ENCODE results near the gene ATP11A. TPM values are rescaled to one million over a fixed set of nuclear protein-coding genes. Genes with fewer than 3 reads are reported as not detected.
"Not testable (repeated sequence)": the region's sequence is repeated elsewhere in the genome, so short reads cannot be mapped to it uniquely, and the experiment has no call there.

Gene ATP11A
- total RNA-seq, 2 donors from 2014 or later = 15.8 to 19.6 TPM

- Histone ChIP-seq H3K9ac (ENCODE audit: low read depth in 2 of 2, low read length in 2 of 2) (no peak overlapping the region), H3K36me3 (no peaks in the 10 kb centered on the region), H3K27ac (no peak overlapping the region), H3K4me3 (no peak overlapping the region), H3K9me3 (no peaks in the 10 kb centered on the region), H3K4me1 (no peaks in the 10 kb centered on the region), H3K27me3 (no peaks in the 10 kb centered on the region)
- no peak for TF ChIP-seq CTCF (IDR thresholded peaks at IDR 0.05)
- DNase-seq = no peak
- intact Hi-C loops (cut with DNase I) = no loop called here
Observed at GRCh38 chr13:112839356-112840105, 149.7 kb downstream of the ATP11A start.

- no peak overlapping the region for H3K9ac ChIP-seq (ENCODE audit: low read depth in 2 of 2, low read length in 2 of 2)
- DNase-seq = no peak
- no peak overlapping the region for H3K27ac ChIP-seq
- H3K36me3 ChIP-seq = no peaks in the 10 kb centered on the region
- H3K4me3 ChIP-seq = no peak overlapping the region
- no peaks in the 10 kb centered on the region for H3K9me3 ChIP-seq
- no peak for TF ChIP-seq CTCF (IDR thresholded peaks at IDR 0.05)
- no peaks in the 10 kb centered on the region for H3K27me3 ChIP-seq
- intact Hi-C loops (cut with DNase I) = no loop called here
- H3K4me1 ChIP-seq = no peaks in the 10 kb centered on the region
Observed at GRCh38 chr13:112840472-112841302, 150.8 kb downstream of the ATP11A start.

- H3K9ac ChIP-seq (ENCODE audit: low read depth in 2 of 2, low read length in 2 of 2); H3K9me3 ChIP-seq; H3K4me3 ChIP-seq; H3K27ac ChIP-seq; H3K27me3 ChIP-seq; H3K4me1 ChIP-seq; intact Hi-C loops (cut with DNase I); DNase-seq; H3K36me3 ChIP-seq: not testable (repeated sequence)
Observed at GRCh38 chr13:112841303-112842015, 151.6 kb downstream of the ATP11A start.

- Histone ChIP-seq H3K9me3 (no peaks in the 10 kb centered on the region), H3K27me3 (no peaks in the 10 kb centered on the region), H3K36me3 (no peaks in the 10 kb centered on the region), H3K27ac (no peak overlapping the region), H3K9ac (ENCODE audit: low read depth in 2 of 2, low read length in 2 of 2) (no peak overlapping the region), H3K4me3 (no peak overlapping the region), H3K4me1 (no peaks in the 10 kb centered on the region)
- intact Hi-C loops (cut with DNase I) = no loop called here
- DNase-seq = no peak
- no peak for TF ChIP-seq CTCF (IDR thresholded peaks at IDR 0.05)
Observed at GRCh38 chr13:112842343-112842856, 152.6 kb downstream of the ATP11A start.

- Histone ChIP-seq H3K4me3 (no peak overlapping the region), H3K27me3 (no peaks in the 10 kb centered on the region), H3K4me1 (no peaks in the 10 kb centered on the region), H3K9ac (ENCODE audit: low read depth in 2 of 2, low read length in 2 of 2) (no peak overlapping the region), H3K36me3 (no peaks in the 10 kb centered on the region), H3K9me3 (no peaks in the 10 kb centered on the region), H3K27ac (no peak overlapping the region)
- intact Hi-C loops (cut with DNase I) = no loop called here
- DNase-seq = no peak
- no peak for TF ChIP-seq CTCF (IDR thresholded peaks at IDR 0.05)
Observed at GRCh38 chr13:112842931-112843391, 153.1 kb downstream of the ATP11A start.

Data from colonic mucosa (tissue), 4 donors.